DOHH2 (cell line): ENCODE results near the gene SH2D6.

Experiments used
- H3F3A ChIP-seq: fragments of 200-600 bp; sonication (generic), shearing (Covaris generic); 2 replicates; pipeline ENCODE4 v1.6.0; 2016; ENCODE audit warnings: antibody characterized with exemption, mild to moderate bottlenecking; ENCODE audit not compliant: control insufficient read depth, insufficient read depth
- H3K27ac ChIP-seq: fragments of 200-600 bp; sonication (generic); 2 replicates; pipeline ENCODE4 v1.5.1; 2014; ENCODE audit warnings: low read depth, mild to moderate bottlenecking, low read length, moderate library complexity
- H3K27me3 ChIP-seq: fragments of 200-600 bp; sonication (generic); 2 replicates; pipeline ENCODE4 v1.6.1; 2014; ENCODE audit warnings: mild to moderate bottlenecking, low read length, mixed read lengths; ENCODE audit not compliant: control insufficient read depth
- H3K36me3 ChIP-seq: fragments of 200-600 bp; sonication (generic); 2 replicates; pipeline ENCODE4 v1.6.1; 2014; ENCODE audit warnings: mild to moderate bottlenecking, low read length, moderate library complexity, mixed read lengths; ENCODE audit not compliant: control insufficient read depth
- H3K4me1 ChIP-seq: fragments of 200-600 bp; sonication (generic); 2 replicates; pipeline ENCODE4 v1.6.1; 2014; ENCODE audit warnings: mild to moderate bottlenecking, low read length, mixed read lengths; ENCODE audit not compliant: control insufficient read depth
- H3K4me2 ChIP-seq: fragments of 200-600 bp; sonication (generic); 2 replicates; pipeline ENCODE4 v1.6.0; 2014; ENCODE audit warnings: mild to moderate bottlenecking, low read length, moderate library complexity
- H3K4me3 ChIP-seq: fragments of 200-600 bp; sonication (generic); 2 replicates; pipeline ENCODE4 v1.5.1; 2014; ENCODE audit warnings: mild to moderate bottlenecking, low read length, mixed read lengths
- H3K79me2 ChIP-seq: fragments of 200-600 bp; sonication (generic); 2 replicates; pipeline ENCODE4 v1.6.1; 2014; ENCODE audit warnings: mild to moderate bottlenecking, low read length, mixed read lengths; ENCODE audit not compliant: control insufficient read depth
- H3K9me2 ChIP-seq: fragments of 200-600 bp; sonication (generic); replicated peaks from 2 replicates; pipeline ENCODE4 v1.6.1; 2014; ENCODE audit warnings: mild to moderate bottlenecking, low read length, mixed read lengths; ENCODE audit not compliant: control insufficient read depth
- H3K9me3 ChIP-seq: fragments of 200-600 bp; sonication (generic); 2 replicates; pipeline ENCODE4 v1.6.1; 2014; ENCODE audit warnings: antibody characterized with exemption, low read length, mixed read lengths; ENCODE audit not compliant: control insufficient read depth, insufficient read depth
- H4K20me1 ChIP-seq: fragments of 200-600 bp; sonication (generic); 2 replicates; pipeline ENCODE4 v1.6.0; 2014; ENCODE audit warnings: low read depth, mild to moderate bottlenecking, antibody characterized with exemption, low read length, moderate library complexity; ENCODE audit not compliant: control insufficient read depth, insufficient read depth
- EZH2phosphoT487 ChIP-seq: fragments of 200-600 bp; sonication (generic); IDR thresholded peaks from 2 replicates; pipeline ENCODE4 v1.6.1; 2017; ENCODE audit warnings: borderline replicate concordance, mild to moderate bottlenecking, antibody characterized with exemption, low read length, moderate library complexity, mixed read lengths
- TF ChIP-seq, protein P1 (sequence below): fragments of 200-600 bp; sonication (generic); IDR thresholded peaks from one replicate; pipeline ENCODE4 v1.5.1; 2014; ENCODE audit warnings: antibody characterized with exemption, mild to moderate bottlenecking, low read depth, low read length; ENCODE audit not compliant: poor library complexity, severe bottlenecking

Gene SH2D6

DNA sequence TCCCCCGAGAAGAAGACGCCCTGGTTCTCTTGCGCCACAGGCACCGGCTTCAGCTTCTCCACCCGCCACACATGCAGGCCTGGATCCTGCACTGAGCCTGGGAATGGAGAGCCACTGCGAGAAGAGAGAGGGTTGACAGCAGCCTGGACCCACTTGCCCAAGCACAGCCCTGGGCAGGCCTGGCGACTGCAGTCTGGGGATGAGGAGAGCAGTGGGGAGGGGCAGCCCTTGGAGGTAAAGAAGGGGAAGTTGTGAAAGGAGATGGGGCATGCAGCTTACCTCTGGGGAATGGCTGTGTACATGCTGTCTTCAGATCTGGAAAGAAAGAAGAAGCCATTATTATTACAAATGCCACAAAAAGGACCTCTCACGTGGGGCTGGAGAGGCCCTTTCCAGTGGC lies 16.7 kb upstream of the SH2D6 start:
- no peaks in the 10 kb centered on the region for H3K36me3 ChIP-seq
- no peak overlapping the region for H3K27ac ChIP-seq
- peaks cover 2% of the 10 kb centered on the region; the same call in 1 of the 2 replicates for H3K9me3 ChIP-seq

DNA sequence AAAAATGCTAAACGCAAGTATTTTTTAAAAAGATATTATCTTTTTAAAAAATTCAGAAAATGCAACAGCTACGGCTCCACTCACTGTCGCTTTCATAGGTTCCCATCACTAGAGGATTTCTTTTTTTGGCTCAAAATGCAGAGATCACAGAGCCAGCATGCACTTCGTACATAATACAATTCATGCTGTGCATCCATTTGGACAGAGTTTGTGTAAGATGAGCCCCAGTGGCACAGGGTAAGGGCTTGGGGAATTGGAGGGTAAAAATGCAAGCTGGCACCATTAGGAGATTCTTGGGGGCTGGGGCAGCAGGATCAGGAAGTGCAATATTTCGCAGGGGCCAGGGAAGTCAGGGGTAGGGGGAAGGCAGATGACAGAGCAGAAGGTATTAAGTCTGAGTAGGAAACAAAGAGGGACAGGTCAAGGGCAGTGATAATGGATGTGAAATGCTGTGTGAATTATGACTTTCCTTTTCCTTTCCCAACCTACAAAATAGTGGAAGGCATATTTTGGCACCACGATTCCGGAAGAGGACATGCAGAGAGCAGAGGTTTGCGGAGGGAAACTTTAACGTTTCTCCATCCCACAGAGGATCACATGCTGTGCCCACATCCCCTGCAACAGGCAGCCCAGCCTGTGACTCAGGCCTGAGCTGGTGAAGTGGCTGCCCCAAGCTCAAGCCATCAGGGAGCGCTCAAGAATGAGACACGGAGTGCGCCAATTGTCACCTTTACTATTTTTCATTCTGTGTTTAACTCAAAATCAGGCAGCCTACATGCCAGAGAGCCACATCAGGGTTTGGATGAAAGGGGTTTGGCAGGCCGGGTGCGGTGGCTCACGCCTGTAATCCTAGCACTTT lies 13.1 kb upstream of the SH2D6 start:
- H3K4me1 ChIP-seq: peaks cover 21% of the 10 kb centered on the region
- no peak overlapping the region for H3K4me2 ChIP-seq
- no peaks in the 10 kb centered on the region for H4K20me1 ChIP-seq
- H3K4me3 ChIP-seq: no peak overlapping the region
- no peaks in the 10 kb centered on the region for H3K36me3 ChIP-seq
- no peak for TF ChIP-seq EZH2phosphoT487
- TF ChIP-seq, protein P1, sequence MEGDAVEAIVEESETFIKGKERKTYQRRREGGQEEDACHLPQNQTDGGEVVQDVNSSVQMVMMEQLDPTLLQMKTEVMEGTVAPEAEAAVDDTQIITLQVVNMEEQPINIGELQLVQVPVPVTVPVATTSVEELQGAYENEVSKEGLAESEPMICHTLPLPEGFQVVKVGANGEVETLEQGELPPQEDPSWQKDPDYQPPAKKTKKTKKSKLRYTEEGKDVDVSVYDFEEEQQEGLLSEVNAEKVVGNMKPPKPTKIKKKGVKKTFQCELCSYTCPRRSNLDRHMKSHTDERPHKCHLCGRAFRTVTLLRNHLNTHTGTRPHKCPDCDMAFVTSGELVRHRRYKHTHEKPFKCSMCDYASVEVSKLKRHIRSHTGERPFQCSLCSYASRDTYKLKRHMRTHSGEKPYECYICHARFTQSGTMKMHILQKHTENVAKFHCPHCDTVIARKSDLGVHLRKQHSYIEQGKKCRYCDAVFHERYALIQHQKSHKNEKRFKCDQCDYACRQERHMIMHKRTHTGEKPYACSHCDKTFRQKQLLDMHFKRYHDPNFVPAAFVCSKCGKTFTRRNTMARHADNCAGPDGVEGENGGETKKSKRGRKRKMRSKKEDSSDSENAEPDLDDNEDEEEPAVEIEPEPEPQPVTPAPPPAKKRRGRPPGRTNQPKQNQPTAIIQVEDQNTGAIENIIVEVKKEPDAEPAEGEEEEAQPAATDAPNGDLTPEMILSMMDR: no peak
- no peak overlapping the region for H3K27ac ChIP-seq
- no peaks in the 10 kb centered on the region for H3F3A ChIP-seq
- H3K79me2 ChIP-seq: no peaks in the 10 kb centered on the region
- H3K9me3 ChIP-seq: peaks cover 2% of the 10 kb centered on the region; the same call in 1 of the 2 replicates
- no peaks in the 10 kb centered on the region for H3K9me2 ChIP-seq
- no peaks in the 10 kb centered on the region for H3K27me3 ChIP-seq

More for the DNA sequence above, 16.7 kb upstream of the SH2D6 start:
- no peak overlapping the region for H3K4me3 ChIP-seq
- H3K9me2 ChIP-seq: no peaks in the 10 kb centered on the region
- no peaks in the 10 kb centered on the region for H3K79me2 ChIP-seq
- H3F3A ChIP-seq: no peaks in the 10 kb centered on the region
- no peak overlapping the region for H3K4me2 ChIP-seq
- no peaks in the 10 kb centered on the region for H3K27me3 ChIP-seq
- no peaks in the 10 kb centered on the region for H3K4me1 ChIP-seq
- TF ChIP-seq, protein P1: no peak
- no peak for TF ChIP-seq EZH2phosphoT487
- no peaks in the 10 kb centered on the region for H4K20me1 ChIP-seq

DNA sequence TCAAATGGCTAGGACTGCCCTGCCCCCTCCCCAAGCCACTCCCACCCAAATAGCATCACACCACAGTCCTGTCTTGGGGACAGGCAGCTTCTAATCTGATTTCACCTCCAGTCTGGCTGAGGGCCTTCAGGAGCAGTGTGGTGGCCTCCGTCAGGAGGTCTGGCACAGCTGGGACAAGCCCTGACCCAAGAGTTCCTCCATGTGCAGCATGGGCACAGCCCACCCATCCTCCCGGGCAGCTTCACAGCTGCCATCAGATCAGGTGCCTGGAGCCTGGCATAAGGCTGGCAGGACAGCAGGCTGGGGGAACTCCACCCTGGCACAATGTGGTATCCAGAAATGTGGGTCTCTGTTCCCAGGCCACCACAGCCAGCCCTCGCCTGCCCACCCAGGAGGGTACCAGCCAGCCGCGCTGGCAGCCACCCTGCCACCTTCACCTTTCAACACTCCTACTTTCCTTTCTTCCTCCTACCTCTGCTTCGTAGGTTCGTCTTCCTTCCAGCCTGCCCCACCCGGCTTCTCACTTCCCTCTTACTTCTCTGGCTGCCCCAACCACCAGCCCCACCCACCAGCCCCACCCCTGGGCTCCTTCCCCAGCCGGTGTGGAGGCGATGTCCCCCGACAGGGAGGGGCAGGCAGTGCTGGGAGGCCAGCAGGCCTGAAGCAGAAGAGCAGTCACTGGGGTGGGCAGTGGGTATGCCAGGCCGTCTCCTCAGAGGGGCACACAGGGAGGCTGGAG lies 8.5 kb upstream of the SH2D6 start, which contains the start of gene CAPG:
CAPG (minus strand) TSS at position 522 of the 739 bp plus-strand sequence. CDS start 8,221 bp downstream, outside the sequence.
- no peaks in the 10 kb centered on the region for H3K79me2 ChIP-seq
- H3K36me3 ChIP-seq: no peaks in the 10 kb centered on the region
- peak within 1 kb of the TSS; percentile 37 for H3K4me2 ChIP-seq
- H3F3A ChIP-seq: no peaks in the 10 kb centered on the region
- H3K9me3 ChIP-seq: no peaks in the 10 kb centered on the region
- H4K20me1 ChIP-seq: no peaks in the 10 kb centered on the region
- H3K4me3 ChIP-seq: peak within 1 kb of the TSS; percentile 18; the same call in 1 of the 2 replicates
- TF ChIP-seq EZH2phosphoT487: no peak
- TF ChIP-seq, protein P1: no peak
- H3K4me1 ChIP-seq: peaks cover 23% of the 10 kb centered on the region
- H3K27me3 ChIP-seq: peaks cover 20% of the 10 kb centered on the region
- no peak within 1 kb of the TSS for H3K27ac ChIP-seq
- no peaks in the 10 kb centered on the region for H3K9me2 ChIP-seq
